ENCODE measurements around the gene TOB1.
A peak's percentile ranks its signal among the peaks of the same experiment; 100 is the strongest.
"Not testable (repeated sequence)": the region's sequence is repeated elsewhere in the genome, so short reads cannot be mapped to it uniquely, and the experiment has no call there.

The TOB1 gene

DNA sequence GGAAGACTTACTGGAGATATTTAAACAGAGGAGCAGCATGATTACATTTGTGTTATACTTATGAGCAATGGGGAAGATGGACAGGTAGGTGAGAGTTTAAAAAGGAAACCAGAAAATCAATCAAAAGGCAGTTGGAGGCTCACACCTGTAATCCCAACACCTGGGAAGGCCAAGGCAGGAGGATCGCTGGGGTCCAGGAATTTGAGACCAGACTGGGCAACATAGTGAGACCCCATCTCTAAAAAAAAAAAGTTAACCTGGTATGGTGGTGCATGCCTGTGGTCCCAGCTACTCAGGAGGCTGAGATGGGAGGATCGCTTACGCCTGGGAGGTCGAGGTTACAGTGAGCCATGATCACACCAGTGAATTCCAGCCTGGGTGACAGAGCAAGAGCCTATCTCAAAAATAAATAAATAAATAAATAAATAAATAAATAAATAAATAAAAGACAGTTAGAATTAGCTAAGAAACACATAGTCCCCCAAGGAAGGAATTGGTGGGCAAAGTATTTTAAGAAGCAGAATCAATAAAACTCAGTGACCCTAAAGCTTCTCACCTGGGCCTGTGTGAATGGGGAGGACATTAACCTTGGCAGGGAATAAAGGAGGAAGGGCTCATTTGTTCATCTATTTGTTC, 32.3 kb upstream of the TOB1 start:
- DNase-seq (ENCODE audit: low spot score): no peak

DNA sequence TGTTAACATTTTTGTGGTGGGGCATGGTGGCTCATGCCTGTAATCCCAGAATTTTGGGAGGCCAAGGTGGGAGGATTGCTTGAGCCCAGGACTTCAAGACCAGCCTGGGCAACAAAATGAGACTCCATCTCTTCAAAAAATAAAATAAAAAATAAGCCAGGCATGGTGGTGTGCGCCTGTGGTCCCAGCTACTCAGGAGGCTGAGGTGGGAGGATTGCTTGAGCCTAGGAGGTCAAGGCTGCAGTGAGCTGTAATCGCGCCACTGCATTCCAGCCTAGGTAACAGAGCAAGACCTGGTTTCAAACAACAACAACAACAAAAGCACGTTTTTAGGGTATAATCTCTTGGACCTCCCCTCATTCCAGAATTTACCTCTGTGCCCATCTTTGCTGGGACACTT, 28.4 kb upstream of the TOB1 start:
- not testable (repeated sequence) for DNase-seq (ENCODE audit: low spot score)

DNA sequence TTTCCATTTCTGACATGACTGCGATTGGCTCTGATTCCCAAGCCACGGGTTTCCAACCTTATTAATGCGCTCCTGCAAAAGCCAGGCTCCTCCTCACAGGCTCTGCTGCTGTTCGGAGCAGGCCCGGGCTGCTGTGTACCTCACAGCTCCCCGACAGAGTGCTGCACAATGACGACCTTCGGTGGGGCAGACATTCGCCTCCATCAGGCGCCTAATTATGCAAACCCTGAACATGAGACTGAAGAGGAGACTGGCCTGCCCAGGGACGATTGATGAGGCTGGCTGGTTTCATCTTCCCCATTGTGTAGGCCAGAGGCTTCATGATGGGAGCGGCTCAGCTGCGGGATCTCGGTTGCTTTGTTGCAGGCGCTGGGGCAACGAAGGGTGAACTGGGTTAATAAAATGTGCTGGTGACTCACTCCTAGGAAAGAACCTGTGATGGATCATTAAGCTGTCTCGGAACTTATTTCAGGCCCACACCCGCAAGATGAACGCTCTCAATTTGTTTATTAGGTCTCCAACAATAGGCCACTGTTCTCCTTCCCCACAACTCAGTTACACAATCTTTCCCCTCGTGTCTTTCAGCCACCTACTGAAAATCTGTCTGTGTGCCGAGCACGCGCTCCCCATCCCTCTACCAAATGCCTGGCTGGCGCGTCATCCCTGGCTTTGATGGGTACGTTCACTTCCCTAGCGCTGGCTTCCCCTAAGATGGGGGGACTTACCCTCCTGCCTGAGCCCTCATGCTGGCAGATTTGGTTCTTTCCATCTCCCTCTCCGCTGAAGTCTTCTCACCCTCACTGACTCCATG, 27.2 kb upstream of the TOB1 start:
- DNase-seq (ENCODE audit: low spot score): no peak

DNA sequence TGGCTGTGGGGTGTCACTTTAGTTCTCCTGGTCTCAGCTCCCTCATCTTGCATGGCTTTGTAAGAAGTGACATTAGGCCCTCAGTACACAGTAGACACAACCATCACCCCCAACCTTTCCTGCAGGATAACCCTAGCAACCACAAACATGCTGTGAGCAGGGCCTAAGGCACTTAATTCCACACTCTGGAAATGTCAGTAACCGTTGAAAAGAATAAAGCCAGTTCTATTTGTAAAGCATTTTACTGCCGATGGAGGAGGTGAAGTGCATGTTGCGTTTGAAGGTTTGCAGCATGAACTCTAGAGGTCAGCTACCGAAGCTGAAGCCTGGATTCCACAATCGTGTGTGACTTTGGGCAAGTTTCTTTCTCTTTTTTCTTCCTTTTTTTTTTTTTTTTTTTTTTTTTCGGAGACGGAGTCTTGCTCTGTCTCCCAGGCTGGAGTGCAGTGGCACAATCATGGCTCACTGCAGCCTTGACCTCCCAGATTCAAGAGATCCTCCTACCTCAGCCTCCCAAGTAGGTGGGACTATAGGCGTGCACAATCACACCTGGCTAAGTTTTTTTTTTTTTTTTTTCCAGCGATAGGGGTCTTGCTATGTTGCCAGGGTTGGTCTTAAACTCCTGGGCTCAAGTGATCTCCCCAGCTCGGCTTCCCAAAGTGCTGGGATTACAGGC, 26.1 kb upstream of the TOB1 start:
- DNase-seq (ENCODE audit: low spot score): no peak

DNA sequence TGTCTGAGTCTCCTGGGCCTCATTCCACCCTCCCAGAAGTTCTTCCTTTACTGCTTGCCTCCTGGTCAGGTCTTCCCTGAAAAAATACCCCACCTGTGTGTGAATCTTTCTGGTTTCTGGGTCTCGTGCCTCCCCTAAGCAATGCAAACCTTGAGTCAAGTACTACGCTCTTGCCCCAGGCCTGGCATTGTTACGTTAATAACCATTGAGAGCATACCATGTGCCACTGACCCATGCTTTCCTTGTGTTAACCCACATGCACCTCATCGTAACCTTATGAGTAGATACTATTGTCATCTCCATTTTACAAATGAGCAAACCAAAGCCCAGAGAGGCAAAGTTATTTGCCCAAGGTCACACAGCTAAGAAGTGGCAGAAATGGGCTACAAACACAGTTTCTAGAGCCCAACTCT, 25.4 kb upstream of the TOB1 start:
- no peak for DNase-seq (ENCODE audit: low spot score)

DNA sequence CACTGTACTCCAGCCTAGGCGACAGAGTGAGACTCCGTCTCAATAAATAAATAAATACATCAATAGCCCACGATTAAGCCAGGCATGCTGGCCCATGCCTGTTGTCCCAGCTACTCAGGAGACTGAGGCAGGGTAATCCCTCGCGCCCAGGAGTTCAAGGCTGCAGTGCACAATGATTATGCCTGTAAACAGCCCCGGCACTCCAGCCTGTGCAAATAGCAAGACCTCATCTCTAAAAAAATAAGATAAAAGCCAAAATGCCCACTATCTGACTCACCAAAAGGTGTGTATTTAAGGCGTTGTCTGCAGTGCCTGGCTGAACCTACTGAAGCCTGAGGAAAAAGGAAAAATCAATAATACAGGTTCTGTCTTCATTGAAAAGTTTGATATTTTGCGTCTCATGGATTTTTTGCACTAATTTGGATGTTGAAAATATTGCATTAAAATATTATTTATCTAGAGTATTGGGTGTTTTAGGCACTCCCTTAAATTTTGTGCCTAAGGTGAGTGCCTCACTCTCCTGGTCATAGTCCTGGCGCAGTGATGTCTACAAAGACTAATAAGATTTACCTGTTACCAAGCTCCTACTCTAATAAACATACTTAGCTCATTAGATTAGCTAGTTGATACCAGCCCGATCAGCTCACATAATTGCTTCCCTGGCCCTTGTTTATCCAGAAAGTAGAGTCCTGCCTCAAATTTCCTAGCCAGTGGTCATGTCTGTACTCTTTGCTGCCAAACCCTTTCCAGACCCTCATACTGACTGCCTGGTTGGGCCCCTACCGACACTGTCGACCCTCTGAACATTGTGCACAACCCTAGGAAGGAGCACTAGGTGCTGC, 24.7 kb upstream of the TOB1 start:
- no peak for DNase-seq (ENCODE audit: low spot score)

DNA sequence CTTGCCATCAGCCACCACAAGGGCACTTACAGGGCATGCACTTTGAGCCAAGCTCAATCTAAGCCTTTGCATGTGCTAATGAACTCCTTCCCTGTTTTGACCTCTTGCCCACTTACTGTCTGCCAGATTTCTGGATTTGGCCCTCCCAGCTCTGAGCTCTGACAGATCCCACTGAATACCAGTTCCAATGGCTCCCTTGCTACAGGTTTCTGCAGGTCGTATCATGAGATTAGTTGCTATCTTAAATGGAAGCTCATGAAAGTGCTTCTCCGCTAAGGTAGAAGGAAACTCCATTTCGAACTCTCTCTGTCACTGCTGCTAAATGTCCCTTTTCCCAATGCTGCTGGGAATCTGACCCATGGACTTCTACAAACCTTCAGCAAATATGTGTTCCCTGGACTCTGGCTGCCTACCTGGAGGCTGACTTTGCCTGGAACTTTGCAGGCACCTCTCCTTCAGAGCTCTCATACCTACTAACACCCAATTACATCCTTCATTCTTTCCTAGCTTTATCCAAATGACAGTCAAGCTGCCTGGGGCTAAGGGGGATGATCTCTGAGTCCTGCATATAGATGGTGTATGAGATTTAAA, 23.5 kb upstream of the TOB1 start:
- no peak for DNase-seq (ENCODE audit: low spot score)

DNA sequence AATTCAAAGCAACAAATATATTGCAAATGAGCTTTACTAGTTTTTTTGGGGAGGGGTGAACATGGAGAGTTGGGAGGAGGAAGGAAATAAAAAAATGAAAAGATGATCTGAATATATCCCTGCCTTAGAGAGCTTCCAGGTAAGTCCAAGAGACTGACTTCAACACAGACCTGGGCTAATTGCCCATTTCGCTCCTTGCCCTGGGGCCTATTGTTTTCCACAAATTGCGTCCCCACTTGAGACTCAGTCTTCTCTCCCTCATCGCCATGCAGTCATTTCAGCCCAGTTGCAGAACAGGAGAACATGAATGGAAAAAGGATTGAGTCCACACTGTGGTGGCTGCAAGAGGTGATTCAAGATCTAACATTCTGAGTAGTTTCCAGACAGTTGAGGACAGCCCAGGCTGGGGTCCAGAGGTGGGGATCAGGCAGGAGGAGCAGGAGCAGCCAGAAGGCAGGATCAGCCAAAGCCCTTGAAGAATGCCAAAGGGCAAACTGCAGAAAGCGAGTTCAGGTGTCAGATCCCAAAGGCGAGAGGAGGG, 21.6 kb upstream of the TOB1 start:
- no peak for DNase-seq (ENCODE audit: low spot score)

DNA sequence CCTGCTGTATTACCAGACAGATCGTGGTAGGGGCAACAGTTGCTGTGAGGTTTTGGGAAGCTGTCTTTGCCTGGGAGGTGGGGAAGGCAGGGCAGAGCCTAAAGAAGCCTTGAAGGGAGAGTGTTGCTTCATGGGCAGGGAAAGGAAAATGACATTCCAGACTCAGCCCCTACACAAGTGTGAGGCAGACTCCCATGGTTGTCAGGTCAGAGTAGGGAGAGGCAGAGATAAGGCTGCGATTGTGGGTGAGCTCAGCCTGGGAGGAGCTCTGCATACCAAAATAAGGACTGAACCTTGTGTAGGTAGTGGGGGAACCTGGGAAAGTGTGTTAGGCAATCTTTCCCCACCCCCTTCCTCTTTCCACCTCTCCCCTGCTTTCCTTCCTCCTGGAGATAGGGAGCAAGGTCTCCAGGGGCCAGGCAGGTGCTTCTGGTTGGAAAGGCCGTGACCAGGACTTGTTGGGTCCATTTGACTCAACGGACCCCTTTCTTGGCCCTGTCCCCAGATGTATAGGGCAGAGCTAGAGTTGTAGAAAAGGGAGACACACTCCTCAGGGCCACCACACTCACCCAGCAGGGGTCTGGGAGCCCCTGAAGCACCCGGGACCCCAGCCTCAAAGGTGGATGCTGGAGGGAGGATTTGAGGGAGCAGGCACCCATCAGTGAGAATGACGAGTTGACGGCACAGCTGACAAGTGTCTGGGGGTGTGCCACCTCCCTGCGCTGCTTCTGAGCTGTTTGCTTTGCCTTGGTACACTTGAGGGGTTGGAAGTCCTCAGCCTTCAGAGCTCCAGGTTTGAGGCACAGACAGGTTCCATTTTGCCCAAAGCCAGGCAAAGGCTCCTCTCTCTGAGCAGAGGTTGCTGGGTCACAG, 18.5 kb upstream of the TOB1 start:
- DNase-seq (ENCODE audit: low spot score): no peak

DNA sequence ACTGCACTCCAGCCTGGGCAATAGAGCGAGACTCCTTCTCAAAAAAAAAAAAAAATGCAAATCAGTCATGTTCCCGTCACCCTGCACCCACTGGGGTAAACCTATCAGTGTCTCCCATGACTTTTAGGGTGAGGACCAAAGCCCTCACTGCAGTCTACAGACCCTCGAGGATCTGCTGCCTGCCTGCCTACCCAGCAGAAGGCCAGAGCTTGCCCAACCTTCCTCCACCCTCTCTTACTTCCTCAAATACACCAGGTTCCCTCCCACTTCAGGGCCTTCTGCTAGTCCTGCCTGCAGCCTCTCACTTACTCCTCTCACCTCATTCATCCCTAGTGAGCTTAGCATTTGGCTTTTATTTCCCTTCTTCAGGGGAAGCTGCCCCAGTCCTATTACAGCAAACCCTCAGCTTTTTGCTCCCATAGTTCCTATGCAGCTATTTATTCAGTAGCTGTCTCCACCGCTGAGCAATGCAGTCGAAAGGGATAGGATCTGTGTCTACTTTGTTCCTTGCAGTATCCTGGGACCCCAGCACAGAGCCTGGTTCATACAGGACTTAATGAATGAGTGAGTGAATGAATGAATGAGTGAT, 17.8 kb upstream of the TOB1 start:
- DNase-seq (ENCODE audit: low spot score): peak; percentile 69

DNA sequence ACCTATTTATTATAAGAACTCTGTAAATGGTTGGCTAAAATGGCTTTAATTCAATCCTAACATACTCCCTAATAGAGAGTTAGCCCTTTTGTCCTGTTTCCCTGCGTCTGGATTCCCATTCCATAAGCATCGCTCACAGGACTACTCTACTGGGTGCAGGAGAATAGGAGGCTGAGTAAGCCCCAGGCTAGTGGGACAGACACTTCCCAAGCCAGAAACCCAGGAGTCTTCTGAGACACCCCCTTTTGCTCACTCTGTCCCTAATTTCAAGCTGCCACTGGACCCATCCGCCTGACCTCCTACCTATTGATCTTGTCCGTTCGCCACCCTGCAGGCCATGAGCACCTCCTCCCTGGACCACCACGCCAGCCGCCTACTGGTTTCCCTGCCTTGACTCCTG, 16.7 kb upstream of the TOB1 start:
- no peak for DNase-seq (ENCODE audit: low spot score)

DNA sequence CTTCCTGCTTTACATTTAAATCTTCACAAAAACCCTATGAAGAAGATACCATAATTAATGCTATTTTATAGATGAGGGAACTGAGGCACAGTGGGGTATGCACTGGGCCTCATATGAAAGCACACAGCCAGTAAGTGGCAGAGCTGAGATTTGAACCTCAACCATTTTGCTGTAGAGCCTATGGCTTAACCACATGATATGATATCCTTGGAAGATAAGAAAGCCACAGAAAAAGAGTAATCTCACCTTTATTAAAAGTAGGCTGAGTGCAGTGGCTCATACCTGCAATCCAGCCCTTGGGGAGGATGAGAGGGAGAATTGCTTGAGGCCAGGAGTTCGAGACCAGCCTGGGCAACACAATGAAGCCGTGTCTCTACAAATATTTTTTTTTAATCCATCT, 15.0 kb upstream of the TOB1 start:
- no peak for DNase-seq (ENCODE audit: low spot score)

DNA sequence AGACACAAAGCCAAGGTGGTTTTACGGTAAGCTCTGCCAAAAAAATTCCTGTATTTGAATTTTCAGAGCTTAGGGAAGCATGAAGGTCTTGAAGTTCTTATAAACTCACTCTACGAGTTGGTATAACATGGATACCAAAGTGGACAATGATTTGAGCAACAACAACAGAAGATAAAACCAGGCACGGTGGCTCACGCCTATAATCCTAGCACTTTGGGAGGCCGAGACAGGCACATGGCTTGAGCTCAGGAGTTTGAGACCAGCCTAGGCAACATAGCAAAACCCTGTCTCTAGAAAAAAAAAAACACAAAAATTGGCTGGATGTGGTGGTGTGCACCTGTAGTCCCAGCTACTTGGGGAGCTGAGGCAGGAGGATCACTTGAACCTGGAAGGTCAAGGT, 12.9 kb upstream of the TOB1 start:
- no peak for DNase-seq (ENCODE audit: low spot score)

DNA sequence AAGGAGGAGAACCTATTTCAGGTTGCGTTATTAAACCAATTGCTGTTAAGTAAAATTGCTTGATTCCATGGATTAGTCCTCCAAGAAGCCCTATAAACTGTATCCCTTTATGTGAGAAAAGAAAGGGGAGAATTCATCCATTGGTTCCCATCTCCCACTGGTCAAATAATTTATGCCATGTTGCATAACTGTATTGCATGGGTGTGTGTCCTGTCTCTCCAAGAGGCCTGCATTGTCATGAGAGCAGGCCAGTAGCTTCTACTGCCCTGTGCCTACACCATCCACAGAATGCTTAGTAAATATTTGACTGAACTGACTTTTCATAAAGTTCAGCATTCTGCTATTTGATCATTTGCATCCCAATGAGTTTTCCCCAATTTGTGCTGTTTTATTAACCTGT, 11.7 kb upstream of the TOB1 start:
- DNase-seq (ENCODE audit: low spot score): no peak

DNA sequence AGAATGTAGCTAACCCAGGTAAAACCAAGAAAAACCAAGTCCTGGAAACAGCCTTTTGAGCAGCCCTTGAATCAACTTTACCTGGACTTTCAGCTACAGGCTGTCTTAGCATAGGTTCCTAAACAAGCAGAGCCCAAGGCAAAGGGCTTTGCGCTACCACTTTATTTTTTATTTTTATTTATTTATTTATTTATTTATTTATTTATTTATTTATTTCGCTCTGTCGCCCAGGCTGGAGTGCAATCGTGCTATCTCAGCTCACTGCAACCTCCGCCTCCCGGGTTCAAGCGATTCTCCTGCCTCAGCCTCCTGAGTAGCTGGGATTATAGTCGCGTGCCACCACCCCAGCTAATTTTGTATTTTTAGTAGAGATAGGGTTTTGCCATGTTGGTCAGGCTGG, 10.9 kb upstream of the TOB1 start:
- not testable (repeated sequence) for DNase-seq (ENCODE audit: low spot score)

DNA sequence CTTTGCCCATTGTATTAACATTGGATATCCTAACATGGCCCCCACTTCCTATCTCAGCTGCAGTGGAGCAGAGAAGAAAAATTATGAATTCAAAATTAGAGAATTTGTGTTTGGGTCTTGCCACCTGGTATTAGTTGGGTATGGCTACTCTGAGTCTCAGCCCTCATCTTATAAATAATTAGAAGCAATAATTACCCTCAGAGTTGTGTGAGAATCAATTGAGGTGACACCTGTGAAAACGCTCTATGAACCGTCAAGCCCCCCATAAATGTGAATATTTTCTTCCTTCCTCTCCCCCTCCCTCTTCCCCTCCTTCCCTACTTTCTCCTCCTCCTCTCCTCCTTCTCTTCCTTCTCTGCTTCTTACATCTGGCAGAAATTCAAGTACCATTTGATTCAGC, 8.9 kb upstream of the TOB1 start:
- DNase-seq (ENCODE audit: low spot score): no peak

DNA sequence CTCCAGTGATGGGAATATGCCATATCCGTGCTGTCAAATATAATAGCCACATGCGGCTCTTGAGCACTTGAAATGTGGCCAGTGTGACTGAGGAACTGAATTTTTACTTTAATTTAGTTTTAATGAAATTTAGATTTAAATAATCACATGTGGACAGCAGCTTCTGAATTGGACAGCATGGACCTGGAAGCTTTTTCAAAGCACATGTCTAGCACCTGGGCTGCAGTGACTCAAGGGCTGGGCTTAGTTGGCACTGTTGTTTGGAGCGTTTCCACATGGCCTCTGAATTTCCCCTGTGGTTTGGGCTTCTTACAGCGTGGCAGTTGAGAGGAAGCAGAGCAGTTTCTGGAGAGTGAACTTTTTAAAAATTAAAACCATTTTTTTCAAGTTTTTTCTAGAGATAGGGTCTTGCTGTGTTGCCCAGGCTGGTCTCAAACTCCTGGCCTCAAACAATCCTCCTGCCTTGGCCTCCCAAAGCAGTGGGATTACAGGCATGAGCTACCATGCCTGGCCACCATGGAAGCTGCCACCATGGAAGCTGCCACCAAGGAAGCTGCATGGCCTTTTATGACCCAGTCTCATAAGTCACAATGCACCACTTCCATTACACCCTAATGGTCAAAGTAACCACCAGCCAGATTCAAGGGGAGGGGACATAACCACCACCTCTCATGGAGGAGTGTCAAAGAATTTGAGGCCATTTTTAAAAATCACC, 6.7 kb upstream of the TOB1 start:
- no peak for DNase-seq (ENCODE audit: low spot score)

DNA sequence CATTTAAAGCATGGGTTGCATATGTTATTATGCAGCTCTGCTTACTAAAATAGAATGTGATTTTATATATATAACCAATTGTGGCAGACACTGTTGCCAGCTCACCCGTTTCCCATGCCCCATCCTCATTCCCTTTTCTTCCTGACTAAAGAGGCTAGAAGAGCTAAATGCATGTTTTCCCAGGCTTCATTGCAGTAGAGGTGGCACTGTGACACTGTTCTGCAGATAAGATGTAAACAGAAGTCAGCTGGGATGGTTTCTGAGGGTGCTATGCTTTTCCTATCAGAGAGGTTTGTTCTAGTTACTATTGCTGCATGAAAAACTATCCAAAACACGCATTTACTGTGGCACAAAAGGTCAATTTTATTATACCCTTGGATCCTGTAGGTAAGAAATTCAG, 5.7 kb upstream of the TOB1 start:
- no peak for DNase-seq (ENCODE audit: low spot score)

DNA sequence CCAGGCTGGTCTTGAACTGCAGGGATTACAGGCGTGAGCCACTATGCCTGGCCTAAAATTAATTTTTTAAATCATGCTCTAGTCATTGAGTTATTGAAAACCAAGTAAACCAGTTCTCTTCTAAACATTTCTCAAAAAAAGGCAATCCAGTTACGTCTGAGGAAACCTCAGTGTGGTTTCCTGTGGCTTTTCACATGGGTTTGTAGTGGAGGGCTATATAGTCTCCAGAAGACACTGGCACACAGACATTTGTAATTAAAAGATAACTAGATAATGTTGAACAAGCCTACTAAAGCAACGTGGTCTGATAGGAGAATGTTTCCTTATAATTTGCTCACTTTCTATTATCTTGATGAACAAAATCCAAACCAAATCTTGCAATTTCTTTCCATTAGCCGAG, 5.2 kb upstream of the TOB1 start:
- DNase-seq (ENCODE audit: low spot score): no peak

DNA sequence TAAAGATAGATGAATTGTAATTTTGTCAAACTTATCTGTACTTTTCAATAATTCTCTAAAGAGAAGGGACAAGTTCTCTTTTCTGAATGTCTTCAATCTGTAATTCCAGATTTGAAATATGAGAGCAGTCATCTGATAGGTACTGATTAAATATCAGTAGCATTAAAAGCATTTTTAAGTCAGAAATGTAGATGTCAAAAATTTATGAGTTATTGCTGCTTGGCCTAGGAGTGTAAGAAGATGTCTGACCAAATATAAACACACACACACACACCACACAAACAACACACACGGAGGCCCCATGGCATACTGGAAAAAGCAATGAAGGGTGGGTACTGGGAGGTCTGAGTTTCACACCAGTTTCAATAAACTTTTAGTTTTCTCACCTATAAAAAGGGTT, 2.4 kb upstream of the TOB1 start:
- no peak for DNase-seq (ENCODE audit: low spot score)
